ENCODE measurements around the gene USP48. TPM values are rescaled to one million over a fixed set of nuclear protein-coding genes. Genes with fewer than 3 reads are reported as not detected.

Gene USP48
- total RNA-seq, 1 experiment from 2014 or later: 49.1 TPM

DNA sequence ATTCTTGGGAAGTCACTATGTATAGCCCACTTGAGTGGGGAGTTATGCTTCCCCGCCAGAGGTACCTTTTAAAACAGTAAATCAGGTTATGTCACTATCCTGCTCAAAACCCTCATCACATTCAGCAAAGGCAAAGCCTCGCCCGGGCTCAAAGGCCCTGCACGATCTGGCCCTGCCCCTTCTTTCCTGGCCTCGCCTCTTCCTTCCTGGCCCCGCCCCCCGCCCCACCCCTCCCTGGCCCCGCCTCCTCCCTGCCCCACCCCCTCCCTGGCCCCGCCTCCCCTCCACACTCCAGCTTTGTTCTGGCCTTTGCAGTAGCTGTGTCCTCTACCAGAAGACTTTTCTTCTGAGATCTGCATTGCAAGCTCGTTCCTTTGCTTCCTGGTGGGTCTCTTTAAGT lies 35.7 kb upstream of the USP48 start:
- POLR2A ChIA-PET: no interaction called here

DNA sequence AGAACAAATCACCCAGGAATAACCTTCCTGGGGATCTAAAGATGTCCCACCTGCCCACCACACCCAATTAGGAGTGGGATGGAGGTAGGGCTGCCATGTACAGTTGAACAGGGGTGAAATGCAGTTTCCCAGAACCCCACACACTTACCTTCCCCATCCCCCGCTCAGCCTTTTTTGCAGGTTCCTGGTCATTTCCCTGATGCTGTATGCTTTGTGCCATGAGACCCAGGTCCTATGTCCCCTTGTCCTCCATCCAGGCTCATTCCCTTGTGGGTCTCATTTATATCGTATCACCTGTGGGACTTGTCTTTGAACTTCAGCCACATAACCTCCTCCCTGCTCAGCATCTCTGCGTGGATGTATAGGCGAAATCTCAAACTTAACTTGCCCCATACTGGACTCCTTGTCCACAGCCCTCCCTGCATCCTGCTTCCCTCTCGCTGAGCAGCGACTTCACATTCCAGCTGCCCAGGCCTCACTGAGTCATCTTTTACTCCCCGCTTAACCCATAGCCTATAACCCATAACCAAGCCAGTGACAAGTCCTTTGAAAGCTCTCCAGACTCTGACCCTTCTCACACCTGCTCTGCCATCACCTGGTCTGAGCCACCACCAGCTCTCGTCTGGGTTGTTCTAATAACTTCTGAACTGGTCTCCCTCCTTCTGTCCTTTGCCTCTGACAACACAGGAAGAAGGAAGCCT lies 33.8 kb upstream of the USP48 start:
- no peaks in the 10 kb centered on the region for H3K4me1 Mint-ChIP-seq (ENCODE audit: low read depth, unreplicated experiment)
- H3K4me3 Mint-ChIP-seq (ENCODE audit: unreplicated experiment): no peak overlapping the region
- H3K9me3 Mint-ChIP-seq (ENCODE audit: unreplicated experiment): no peaks in the 10 kb centered on the region
- peaks cover 24% of the 10 kb centered on the region for H3K36me3 Mint-ChIP-seq (ENCODE audit: insufficient read depth, unreplicated experiment)
- H3K4me3 ChIP-seq (ENCODE audit: low read depth, low read length): no peak overlapping the region
- H3K27ac Mint-ChIP-seq (ENCODE audit: unreplicated experiment): no peak overlapping the region
- ChIA-PET CTCF (no interaction called here), POLR2A (interaction anchor here (0.5 kb wide), 1 partner anchor 39 kb away, joined by 7 read pairs; no protein-coding TSS in a partner anchor)
- peak; percentile 25 to 62 for DNase-seq
- TF ChIP-seq, protein P1, sequence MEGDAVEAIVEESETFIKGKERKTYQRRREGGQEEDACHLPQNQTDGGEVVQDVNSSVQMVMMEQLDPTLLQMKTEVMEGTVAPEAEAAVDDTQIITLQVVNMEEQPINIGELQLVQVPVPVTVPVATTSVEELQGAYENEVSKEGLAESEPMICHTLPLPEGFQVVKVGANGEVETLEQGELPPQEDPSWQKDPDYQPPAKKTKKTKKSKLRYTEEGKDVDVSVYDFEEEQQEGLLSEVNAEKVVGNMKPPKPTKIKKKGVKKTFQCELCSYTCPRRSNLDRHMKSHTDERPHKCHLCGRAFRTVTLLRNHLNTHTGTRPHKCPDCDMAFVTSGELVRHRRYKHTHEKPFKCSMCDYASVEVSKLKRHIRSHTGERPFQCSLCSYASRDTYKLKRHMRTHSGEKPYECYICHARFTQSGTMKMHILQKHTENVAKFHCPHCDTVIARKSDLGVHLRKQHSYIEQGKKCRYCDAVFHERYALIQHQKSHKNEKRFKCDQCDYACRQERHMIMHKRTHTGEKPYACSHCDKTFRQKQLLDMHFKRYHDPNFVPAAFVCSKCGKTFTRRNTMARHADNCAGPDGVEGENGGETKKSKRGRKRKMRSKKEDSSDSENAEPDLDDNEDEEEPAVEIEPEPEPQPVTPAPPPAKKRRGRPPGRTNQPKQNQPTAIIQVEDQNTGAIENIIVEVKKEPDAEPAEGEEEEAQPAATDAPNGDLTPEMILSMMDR (IDR thresholded peaks at IDR 0.05; ENCODE audit: insufficient read depth in 1 of 2, low read depth in 1 of 2, low read length in 1 of 2, severe bottlenecking in 1 of 2, unreplicated experiment in 1 of 2): no peak
- no peaks in the 10 kb centered on the region for H3K36me3 ChIP-seq (ENCODE audit: control insufficient read depth, insufficient read depth, low read length)
- intact Hi-C loops (cut with micrococcal nuclease; ENCODE audit: unreplicated experiment): no loop called here
- H3K9me3 ChIP-seq: no peaks in the 10 kb centered on the region
- H3K27me3 Mint-ChIP-seq (ENCODE audit: insufficient read depth, unreplicated experiment): no peaks in the 10 kb centered on the region
- no peaks in the 10 kb centered on the region for H3K27me3 ChIP-seq (replicated peaks; ENCODE audit: control insufficient read depth, insufficient read depth, low read length)
- H3K4me1 ChIP-seq: no peaks in the 10 kb centered on the region
- BruUV-seq (replicated peaks): no TSS peak

More for the DNA sequence above, 35.7 kb upstream of the USP48 start:
- no peaks in the 10 kb centered on the region for H3K4me1 Mint-ChIP-seq (ENCODE audit: low read depth, unreplicated experiment)
- H3K4me3 Mint-ChIP-seq (ENCODE audit: unreplicated experiment): no peak overlapping the region
- no peaks in the 10 kb centered on the region for H3K36me3 ChIP-seq (ENCODE audit: control insufficient read depth, insufficient read depth, low read length)
- H3K4me1 ChIP-seq: no peaks in the 10 kb centered on the region
- no TSS peak for BruUV-seq (replicated peaks)
- intact Hi-C loops (cut with micrococcal nuclease; ENCODE audit: unreplicated experiment): no loop called here
- TF ChIP-seq, protein P1 (IDR thresholded peaks at IDR 0.05; ENCODE audit: insufficient read depth in 1 of 2, low read depth in 1 of 2, low read length in 1 of 2, severe bottlenecking in 1 of 2, unreplicated experiment in 1 of 2): no peak
- DNase-seq: peak; percentile 36 to 59
- no peaks in the 10 kb centered on the region for H3K27me3 ChIP-seq (replicated peaks; ENCODE audit: control insufficient read depth, insufficient read depth, low read length)
- H3K9me3 Mint-ChIP-seq (ENCODE audit: unreplicated experiment): no peaks in the 10 kb centered on the region
- CTCF ChIA-PET: no interaction called here
- no peaks in the 10 kb centered on the region for H3K27me3 Mint-ChIP-seq (ENCODE audit: insufficient read depth, unreplicated experiment)
- H3K27ac Mint-ChIP-seq (ENCODE audit: unreplicated experiment): no peak overlapping the region
- H3K36me3 Mint-ChIP-seq (ENCODE audit: insufficient read depth, unreplicated experiment): peaks cover 27% of the 10 kb centered on the region
- no peaks in the 10 kb centered on the region for H3K9me3 ChIP-seq
- no peak overlapping the region for H3K4me3 ChIP-seq (ENCODE audit: low read depth, low read length)

DNA sequence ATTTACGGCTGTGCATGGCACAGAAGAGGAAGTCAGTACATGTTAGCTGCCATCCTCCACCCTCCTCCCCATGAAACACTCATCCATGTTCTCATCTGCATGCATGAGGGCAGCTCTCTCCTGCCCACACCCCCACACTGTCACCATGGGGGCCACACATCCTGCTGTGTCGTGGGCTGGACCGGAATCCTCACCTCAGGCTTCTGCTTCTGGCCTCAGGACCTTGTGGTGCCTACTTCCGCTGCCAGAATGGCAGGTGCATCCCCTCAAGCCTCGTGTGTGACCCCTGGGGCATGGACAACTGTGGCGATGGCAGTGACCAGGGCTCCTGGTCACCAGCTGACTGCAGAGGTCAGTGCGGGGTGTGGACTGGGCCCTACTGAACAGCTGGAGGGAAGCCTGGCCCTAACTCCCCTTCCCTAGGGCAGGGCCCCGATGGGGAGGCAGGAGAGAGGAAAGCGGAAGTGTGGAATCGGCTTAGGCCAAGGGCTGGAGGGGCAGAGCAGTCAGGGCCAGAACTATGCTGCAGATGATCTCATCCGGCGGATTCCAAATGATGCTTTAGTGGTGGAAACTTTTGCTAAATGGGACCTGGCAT lies 32.9 kb upstream of the USP48 start:
- ChIA-PET CTCF (no interaction called here), POLR2A (no interaction called here)
- Mint-ChIP-seq H3K4me1 (ENCODE audit: low read depth, unreplicated experiment) (no peaks in the 10 kb centered on the region), H3K4me3 (ENCODE audit: unreplicated experiment) (no peak overlapping the region), H3K9me3 (ENCODE audit: unreplicated experiment) (no peaks in the 10 kb centered on the region), H3K36me3 (ENCODE audit: insufficient read depth, unreplicated experiment) (peaks cover 18% of the 10 kb centered on the region), H3K27me3 (ENCODE audit: insufficient read depth, unreplicated experiment) (no peaks in the 10 kb centered on the region), H3K27ac (ENCODE audit: unreplicated experiment) (no peak overlapping the region)
- no TSS peak for BruUV-seq (replicated peaks)
- intact Hi-C loops (cut with micrococcal nuclease; ENCODE audit: unreplicated experiment): no loop called here
- no peak overlapping the region for H3K4me3 ChIP-seq (ENCODE audit: low read depth, low read length)
- TF ChIP-seq, protein P1 (IDR thresholded peaks at IDR 0.05; ENCODE audit: insufficient read depth in 1 of 2, low read depth in 1 of 2, low read length in 1 of 2, severe bottlenecking in 1 of 2, unreplicated experiment in 1 of 2): no peak
- no peaks in the 10 kb centered on the region for H3K9me3 ChIP-seq
- DNase-seq: no peak
- H3K27me3 ChIP-seq (replicated peaks; ENCODE audit: control insufficient read depth, insufficient read depth, low read length): no peaks in the 10 kb centered on the region
- no peaks in the 10 kb centered on the region for H3K4me1 ChIP-seq
- H3K36me3 ChIP-seq (ENCODE audit: control insufficient read depth, insufficient read depth, low read length): no peaks in the 10 kb centered on the region

Measured in Caco-2 (cell line).